T-cell (primary cell): ENCODE results near the gene SCAP. TPM values are rescaled to one million over a fixed set of nuclear protein-coding genes. Genes with fewer than 3 reads are reported as not detected.

Experiments
- ATAC-seq, 4 experiments: fragments of 200-7000 bp in 3 of 4; fragments of 150-1000 bp in 1 of 4; cut with Tn5 transposase; replicated peaks in 1 of 4; 1 replicate in 3 of 4; 2 replicates in 1 of 4; pipeline ENCODE4 v1.10.0; 2021; ENCODE audit warnings: moderate library complexity in 3 of 4, mild to moderate bottlenecking in 2 of 4, moderate number of reproducible peaks in 1 of 4
- CTCF ChIA-PET, 2 donors: fragments of 300-600 bp; sonication (Branson Sonifier 250); formaldehyde crosslinking; loops; one replicate each; lab custom pipeline; 2022; ENCODE audit warnings: antibody characterized with exemption in 2 of 2; lab: Charles Lee
- POLR2A ChIA-PET, 2 donors: fragments of 300-600 bp; sonication (Branson Sonifier 250); formaldehyde crosslinking; loops; one replicate each; lab custom pipeline; 2022; ENCODE audit warnings: antibody characterized with exemption in 2 of 2; lab: Charles Lee
- DNase-seq, 35 experiments: peaks; one replicate each; pipeline versions ENCODE4 v3.0.0 to v3.0.0-alpha.2; 2013 to 2023
- H3K27ac ChIP-seq: one replicate; pipeline ENCODE4 v1.5.1; 2013; ENCODE audit warnings: low read length
- H3K27me3 ChIP-seq, 2 experiments: replicated peaks in 1 of 2; 1 replicate in 1 of 2; 2 replicates in 1 of 2; pipeline versions ENCODE4 v1.6.1 to v1.7.0; 2013; ENCODE audit warnings: low read length in 1 of 2, mixed read lengths in 1 of 2; ENCODE audit not compliant: control insufficient read depth in 2 of 2, insufficient read depth in 2 of 2; ENCODE audit errors: extremely low read depth in 1 of 2
- H3K36me3 ChIP-seq, 2 donors: 1 replicate in 1 of 2; 2 replicates in 1 of 2; pipeline versions ENCODE4 v1.6.1 to v1.7.0; 2013; ENCODE audit warnings: low read length in 1 of 2; ENCODE audit not compliant: control insufficient read depth in 2 of 2, insufficient read depth in 1 of 2; ENCODE audit errors: extremely low read depth in 1 of 2
- H3K4me1 ChIP-seq, 2 experiments: 1 replicate in 1 of 2; 2 replicates in 1 of 2; pipeline versions ENCODE4 v1.6.1 to v1.7.0; 2013; ENCODE audit warnings: low read length in 2 of 2, mixed read lengths in 1 of 2; ENCODE audit not compliant: insufficient read depth in 2 of 2, control insufficient read depth in 1 of 2; ENCODE audit errors: extremely low read depth in 1 of 2
- H3K4me3 ChIP-seq, 2 donors: 1 replicate in 1 of 2; 2 replicates in 1 of 2; pipeline versions ENCODE4 v1.5.1 to v1.7.0; 2013; ENCODE audit warnings: mild to moderate bottlenecking in 2 of 2, low read length in 1 of 2, moderate library complexity in 1 of 2; ENCODE audit not compliant: control insufficient read depth in 1 of 2; ENCODE audit errors: extremely low read depth in 1 of 2
- H3K9me3 ChIP-seq: 2 replicates; pipeline ENCODE4 v1.7.0; 2013
- H3K27ac Mint-ChIP-seq, 2 donors: one replicate each; pipeline ENCODE4 v1.8.0; 2020 to 2021; ENCODE audit warnings: mild to moderate bottlenecking in 2 of 2, mixed read lengths in 2 of 2
- H3K27me3 Mint-ChIP-seq, 2 donors: one replicate each; pipeline ENCODE4 v1.8.0; 2021 to 2022; ENCODE audit warnings: mixed read lengths in 2 of 2
- H3K36me3 Mint-ChIP-seq: one replicate; pipeline ENCODE4 v1.8.0; 2021; ENCODE audit warnings: mixed read lengths
- H3K4me1 Mint-ChIP-seq, 3 donors: one replicate each; pipeline ENCODE4 v1.8.0; 2020 to 2022; ENCODE audit warnings: mixed read lengths in 3 of 3, mild to moderate bottlenecking in 1 of 3
- H3K4me3 Mint-ChIP-seq, 3 donors: one replicate each; pipeline ENCODE4 v1.8.0; 2020 to 2022; ENCODE audit warnings: mild to moderate bottlenecking in 3 of 3, mixed read lengths in 3 of 3, moderate library complexity in 3 of 3
- H3K9me3 Mint-ChIP-seq, 3 donors: one replicate each; pipeline ENCODE4 v1.8.0; 2020 to 2022; ENCODE audit warnings: mixed read lengths in 3 of 3
- WGBS: methylation state at CpG from one replicate; pipeline ENCODE4 v1.1.5; 2013; ENCODE audit warnings: missing lambda C conversion rate; ENCODE audit not compliant: insufficient coverage; 5-methylcytosine and 5-hydroxymethylcytosine counted together
- total RNA-seq, 35 experiments: library from RNA in 6 of 35; stranded (reverse) in 6 of 35; fragments of 120-200 nt in 1 of 35; gene quantifications; one replicate each; pipeline versions ENCODE4 v1.2.1 to v1.2.4 and lab custom pipeline; 2013 to 2026

SCAP gene
- total RNA-seq, 5 donors from 2014 or later (not counting 1 experiment from before 2014, with no cell fraction given): 86.6 to 108 (median 95.3) TPM

DNA sequence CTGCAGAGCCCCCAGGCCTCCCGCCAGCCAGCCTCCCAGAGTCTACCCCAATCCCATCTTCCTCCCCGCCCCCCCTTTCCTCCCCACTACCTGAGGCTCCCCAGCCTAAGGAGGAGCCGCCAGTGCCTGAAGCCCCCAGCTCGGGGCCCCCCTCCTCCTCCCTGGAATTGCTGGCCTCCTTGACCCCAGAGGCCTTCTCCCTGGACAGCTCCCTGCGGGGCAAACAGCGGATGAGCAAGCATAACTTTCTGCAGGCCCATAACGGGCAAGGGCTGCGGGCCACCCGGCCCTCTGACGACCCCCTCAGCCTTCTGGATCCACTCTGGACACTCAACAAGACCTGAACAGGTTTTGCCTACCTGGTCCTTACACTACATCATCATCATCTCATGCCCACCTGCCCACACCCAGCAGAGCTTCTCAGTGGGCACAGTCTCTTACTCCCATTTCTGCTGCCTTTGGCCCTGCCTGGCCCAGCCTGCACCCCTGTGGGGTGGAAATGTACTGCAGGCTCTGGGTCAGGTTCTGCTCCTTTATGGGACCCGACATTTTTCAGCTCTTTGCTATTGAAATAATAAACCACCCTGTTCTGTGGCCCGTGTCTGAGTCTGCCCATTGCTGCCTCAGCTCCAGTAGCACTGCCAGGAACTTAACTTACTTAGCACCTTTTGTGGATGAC lies 62.8 kb downstream of the SCAP start:
- Histone ChIP-seq H3K27ac (no peak overlapping the region), H3K9me3 (no peaks in the 10 kb centered on the region), H3K4me1 (no peaks in the 10 kb centered on the region), H3K4me3 (no peak overlapping the region), H3K27me3 (no peaks in the 10 kb centered on the region), H3K36me3 (peaks cover 36 to 82% of the 10 kb centered on the region in 2 donors)
- ATAC-seq: no peak
- POLR2A ChIA-PET: no interaction called here
- Mint-ChIP-seq H3K4me3 (no peak overlapping the region), H3K27me3 (no peaks in the 10 kb centered on the region), H3K27ac (no peak overlapping the region), H3K9me3 (no peaks in the 10 kb centered on the region), H3K4me1 (no peaks in the 10 kb centered on the region), H3K36me3 (peaks cover 26% of the 10 kb centered on the region)
- CTCF ChIA-PET: no interaction called here
- no peak for DNase-seq
- WGBS: 85% methylated on average over 10 of the region's 12 CpGs

DNA sequence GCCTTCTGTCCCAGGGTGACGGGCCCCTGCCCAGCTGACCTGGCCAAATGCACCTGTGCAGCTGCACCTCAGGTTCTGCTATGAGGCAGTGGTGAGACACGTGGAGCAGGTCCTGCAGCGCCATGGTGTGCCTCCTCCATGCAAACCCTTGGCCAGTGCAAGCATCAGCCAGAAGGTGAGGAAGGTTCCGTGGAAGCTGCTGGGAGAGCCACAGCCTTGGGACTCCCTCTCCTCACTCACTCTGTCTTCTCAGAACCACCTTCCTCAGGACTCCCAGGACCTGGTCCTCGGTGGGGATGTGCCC lies 63.3 kb downstream of the SCAP start:
- WGBS: 90% methylated on average over 5 of the region's 5 CpGs
- Mint-ChIP-seq H3K9me3 (no peaks in the 10 kb centered on the region), H3K27ac (no peak overlapping the region), H3K4me3 (no peak overlapping the region), H3K36me3 (peaks cover 29% of the 10 kb centered on the region), H3K27me3 (no peaks in the 10 kb centered on the region), H3K4me1 (no peaks in the 10 kb centered on the region)
- ChIA-PET POLR2A (no interaction called here), CTCF (no interaction called here)
- Histone ChIP-seq H3K27me3 (no peaks in the 10 kb centered on the region), H3K36me3 (peaks cover 36 to 84% of the 10 kb centered on the region in 2 donors), H3K27ac (no peak overlapping the region), H3K4me3 (no peak overlapping the region), H3K4me1 (no peaks in the 10 kb centered on the region), H3K9me3 (no peaks in the 10 kb centered on the region)
- DNase-seq: no peak
- no peak for ATAC-seq

DNA sequence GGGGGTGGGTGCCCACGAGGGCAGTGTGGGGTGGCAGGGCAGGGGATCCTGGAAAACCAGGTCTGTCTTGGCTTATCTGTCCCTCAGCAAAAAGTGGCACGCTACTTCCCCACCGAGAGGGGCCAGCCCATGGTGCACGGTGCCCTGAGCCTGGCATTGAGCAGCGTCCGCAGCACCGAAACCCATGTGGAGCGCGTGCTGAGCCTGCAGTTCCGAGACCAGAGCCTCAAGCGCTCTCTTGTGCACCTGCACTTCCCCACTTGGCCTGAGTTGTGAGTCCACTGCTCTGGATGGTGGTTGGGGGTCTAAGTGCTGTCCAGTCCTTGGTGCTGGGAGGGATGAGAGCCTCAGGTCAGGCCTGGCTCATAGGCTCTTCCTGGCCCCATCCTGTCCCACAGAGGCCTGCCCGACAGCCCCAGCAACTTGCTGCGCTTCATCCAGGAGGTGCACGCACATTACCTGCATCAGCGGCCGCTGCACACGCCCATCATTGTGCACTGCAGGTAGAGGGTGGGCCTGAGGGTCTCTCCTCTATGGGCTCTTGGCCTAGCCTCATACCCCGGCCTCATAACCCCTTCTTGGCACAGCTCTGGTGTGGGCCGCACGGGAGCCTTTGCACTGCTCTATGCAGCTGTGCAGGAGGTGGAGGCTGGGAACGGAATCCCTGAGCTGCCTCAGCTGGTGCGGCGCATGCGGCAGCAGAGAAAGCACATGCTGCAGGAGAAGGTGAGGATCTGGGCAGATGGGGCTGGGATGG lies 63.9 kb downstream of the SCAP start:
- H3K9me3 Mint-ChIP-seq: no peaks in the 10 kb centered on the region
- peaks cover 36 to 85% of the 10 kb centered on the region in 2 donors for H3K36me3 ChIP-seq
- 97% methylated on average over 18 of the region's 24 CpGs for WGBS
- no peak overlapping the region for H3K4me3 Mint-ChIP-seq
- no peaks in the 10 kb centered on the region for H3K4me1 Mint-ChIP-seq
- ChIA-PET CTCF (no interaction called here), POLR2A (no interaction called here)
- ATAC-seq (no peak), DNase-seq (no peak)
- peaks cover 29% of the 10 kb centered on the region for H3K36me3 Mint-ChIP-seq
- H3K9me3 ChIP-seq: no peaks in the 10 kb centered on the region
- no peak overlapping the region for H3K27ac Mint-ChIP-seq
- no peaks in the 10 kb centered on the region for H3K27me3 ChIP-seq
- no peaks in the 10 kb centered on the region for H3K4me1 ChIP-seq
- no peak overlapping the region for H3K4me3 ChIP-seq
- no peaks in the 10 kb centered on the region for H3K27me3 Mint-ChIP-seq
- no peak overlapping the region for H3K27ac ChIP-seq

DNA sequence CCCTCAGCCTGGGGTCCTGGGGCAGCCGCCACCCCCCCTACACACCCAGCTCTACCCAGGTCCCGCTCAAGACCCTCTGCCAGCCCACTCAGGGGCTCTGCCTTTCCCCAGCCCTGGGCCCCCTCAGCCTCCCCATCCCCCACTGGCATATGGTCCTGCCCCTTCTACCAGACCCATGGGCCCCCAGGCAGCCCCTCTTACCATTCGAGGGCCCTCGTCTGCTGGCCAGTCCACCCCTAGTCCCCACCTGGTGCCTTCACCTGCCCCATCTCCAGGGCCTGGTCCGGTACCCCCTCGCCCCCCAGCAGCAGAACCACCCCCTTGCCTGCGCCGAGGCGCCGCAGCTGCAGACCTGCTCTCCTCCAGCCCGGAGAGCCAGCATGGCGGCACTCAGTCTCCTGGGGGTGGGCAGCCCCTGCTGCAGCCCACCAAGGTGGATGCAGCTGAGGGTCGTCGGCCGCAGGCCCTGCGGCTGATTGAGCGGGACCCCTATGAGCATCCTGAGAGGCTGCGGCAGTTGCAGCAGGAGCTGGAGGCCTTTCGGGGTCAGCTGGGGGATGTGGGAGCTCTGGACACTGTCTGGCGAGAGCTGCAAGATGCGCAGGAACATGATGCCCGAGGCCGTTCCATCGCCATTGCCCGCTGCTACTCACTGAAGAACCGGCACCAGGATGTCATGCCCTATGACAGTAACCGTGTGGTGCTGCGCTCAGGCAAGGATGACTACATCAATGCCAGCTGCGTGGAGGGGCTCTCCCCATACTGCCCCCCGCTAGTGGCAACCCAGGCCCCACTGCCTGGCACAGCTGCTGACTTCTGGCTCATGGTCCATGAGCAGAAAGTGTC lies 64.7 kb downstream of the SCAP start:
- Histone ChIP-seq H3K4me3 (no peak overlapping the region), H3K27ac (no peak overlapping the region), H3K36me3 (peaks cover 39 to 89% of the 10 kb centered on the region in 2 donors), H3K9me3 (no peaks in the 10 kb centered on the region), H3K27me3 (no peaks in the 10 kb centered on the region), H3K4me1 (no peaks in the 10 kb centered on the region)
- ATAC-seq (no peak), DNase-seq (no peak)
- POLR2A ChIA-PET: no interaction called here
- CTCF ChIA-PET: no interaction called here
- no peaks in the 10 kb centered on the region for H3K27me3 Mint-ChIP-seq
- H3K4me3 Mint-ChIP-seq: no peak overlapping the region
- H3K27ac Mint-ChIP-seq: no peak overlapping the region
- no peaks in the 10 kb centered on the region for H3K9me3 Mint-ChIP-seq
- no peaks in the 10 kb centered on the region for H3K4me1 Mint-ChIP-seq
- H3K36me3 Mint-ChIP-seq: peaks cover 30% of the 10 kb centered on the region
- WGBS: 95% methylated on average over 29 of the region's 30 CpGs

DNA sequence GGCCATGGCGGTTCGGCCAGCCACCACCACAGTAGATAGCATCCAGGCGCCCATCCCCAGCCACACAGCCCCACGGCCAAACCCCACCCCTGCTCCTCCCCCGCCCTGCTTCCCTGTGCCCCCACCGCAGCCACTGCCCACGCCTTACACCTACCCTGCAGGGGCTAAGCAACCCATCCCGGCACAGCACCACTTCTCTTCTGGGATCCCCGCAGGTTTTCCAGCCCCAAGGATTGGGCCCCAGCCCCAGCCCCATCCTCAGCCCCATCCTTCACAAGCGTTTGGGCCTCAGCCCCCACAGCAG lies 65.4 kb downstream of the SCAP start:
- no peak overlapping the region for H3K4me3 ChIP-seq
- Mint-ChIP-seq H3K36me3 (peaks cover 26% of the 10 kb centered on the region), H3K9me3 (no peaks in the 10 kb centered on the region), H3K27ac (no peak overlapping the region), H3K27me3 (no peaks in the 10 kb centered on the region), H3K4me1 (no peaks in the 10 kb centered on the region), H3K4me3 (no peak overlapping the region)
- DNase-seq: no peak
- no peaks in the 10 kb centered on the region for H3K9me3 ChIP-seq
- no peaks in the 10 kb centered on the region for H3K27me3 ChIP-seq
- no peak overlapping the region for H3K27ac ChIP-seq
- POLR2A ChIA-PET: no interaction called here
- WGBS: 69% methylated on average over 7 of the region's 10 CpGs
- CTCF ChIA-PET: no interaction called here
- no peaks in the 10 kb centered on the region for H3K4me1 ChIP-seq
- peaks cover 44 to 89% of the 10 kb centered on the region in 2 donors for H3K36me3 ChIP-seq
- no peak for ATAC-seq

DNA sequence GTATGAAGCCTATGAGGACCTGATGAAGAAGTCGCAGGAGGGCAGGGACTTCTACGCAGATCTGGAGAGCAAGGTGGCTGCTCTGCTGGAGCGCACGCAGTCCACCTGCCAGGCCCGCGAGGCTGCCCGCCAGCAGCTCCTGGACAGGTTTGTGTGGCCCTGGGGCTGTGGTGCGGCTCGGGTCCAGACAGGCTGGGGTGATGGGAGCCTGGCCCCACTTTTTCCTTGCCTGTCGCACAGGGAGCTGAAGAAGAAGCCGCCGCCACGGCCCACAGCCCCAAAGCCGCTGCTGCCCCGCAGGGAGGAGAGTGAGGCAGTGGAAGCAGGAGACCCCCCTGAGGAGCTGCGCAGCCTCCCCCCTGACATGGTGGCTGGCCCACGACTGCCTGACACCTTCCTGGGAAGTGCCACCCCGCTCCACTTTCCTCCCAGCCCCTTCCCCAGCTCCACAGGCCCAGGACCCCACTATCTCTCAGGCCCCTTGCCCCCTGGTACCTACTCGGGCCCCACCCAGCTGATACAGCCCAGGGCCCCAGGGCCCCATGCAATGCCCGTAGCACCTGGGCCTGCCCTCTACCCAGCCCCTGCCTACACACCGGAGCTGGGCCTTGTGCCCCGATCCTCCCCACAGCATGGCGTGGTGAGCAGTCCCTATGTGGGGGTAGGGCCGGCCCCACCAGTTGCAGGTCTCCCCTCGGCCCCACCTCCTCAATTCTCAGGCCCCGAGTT lies 65.9 kb downstream of the SCAP start:
- H3K4me1 ChIP-seq: no peaks in the 10 kb centered on the region
- WGBS: 95% methylated on average over 19 of the region's 26 CpGs
- H3K4me3 Mint-ChIP-seq: no peak overlapping the region
- no peak overlapping the region for H3K4me3 ChIP-seq
- no peaks in the 10 kb centered on the region for H3K27me3 ChIP-seq
- peaks cover 43 to 85% of the 10 kb centered on the region in 2 donors for H3K36me3 ChIP-seq
- no peak overlapping the region for H3K27ac Mint-ChIP-seq
- peaks cover 22% of the 10 kb centered on the region for H3K36me3 Mint-ChIP-seq
- CTCF ChIA-PET: no interaction called here
- POLR2A ChIA-PET: no interaction called here
- H3K4me1 Mint-ChIP-seq: no peaks in the 10 kb centered on the region
- no peak overlapping the region for H3K27ac ChIP-seq
- no peaks in the 10 kb centered on the region for H3K9me3 Mint-ChIP-seq
- no peaks in the 10 kb centered on the region for H3K27me3 Mint-ChIP-seq
- no peaks in the 10 kb centered on the region for H3K9me3 ChIP-seq
- DNase-seq: no peak
- no peak for ATAC-seq
